HepG2 (cell line): ENCODE measurements around the gene HIVEP2. TPM values are rescaled to one million over a fixed set of nuclear protein-coding genes. Genes with fewer than 3 reads are reported as not detected.

ENCODE experiments used
- ATAC-seq: fragments of 200-7000 bp; cut with Tn5 transposase; 3 replicates; pipeline ENCODE4 v1.9.1; 2020; ENCODE audit warnings: mild to moderate bottlenecking, moderate library complexity
- BruUV-seq: library from RNA; stranded (reverse); fragments of 400-500 nt; replicated peaks from 2 replicates; lab custom pipeline; 2021; lab: Mats Ljungman, UMichigan
- CTCF ChIA-PET: fragments of 300-600 bp; formaldehyde crosslinking; extraction: SDS; loops from one replicate; lab custom pipeline; 2021; ENCODE audit warnings: low total read pairs, inconsistent platforms, low intra/inter-chr PET ratio; lab: Yijun Ruan, JAX
- POLR2A ChIA-PET: fragments of 350-600 bp; sonication (Branson Sonifier 250); formaldehyde crosslinking; loops from one replicate; lab custom pipeline; 2020; ENCODE audit warnings: antibody characterized with exemption, inconsistent platforms; lab: Yijun Ruan, JAX
- DNase-seq: peaks from one replicate; pipeline ENCODE4 v3.0.0-alpha.2; 2015; ENCODE audit warnings: low spot score
- FAIRE-seq: peaks from 3 replicates; lab custom pipeline; 2011; peaks lifted over from hg19 to GRCh38; lab: Jason Lieb, UNC
- H2AFZ ChIP-seq: one replicate; pipeline ENCODE4 v1.6.1; 2011; ENCODE audit warnings: low read length, inconsistent platforms
- H3K27ac ChIP-seq: fragments of 300-600 bp; 3 replicates; pipeline ENCODE4 v1.8.0; 2011; ENCODE audit warnings: mixed run types, mild to moderate bottlenecking, mixed read lengths, low read length, inconsistent platforms; ENCODE audit not compliant: insufficient read depth; ENCODE audit errors: extremely low read length
- H3K27me3 ChIP-seq, 2 experiments: fragments of 200-600 bp in 1 of 2; 2 replicates in 1 of 2; 3 replicates in 1 of 2; pipeline versions ENCODE4 v1.6.0 to v1.8.0; 2011; ENCODE audit warnings: low read length in 2 of 2, mild to moderate bottlenecking in 2 of 2, moderate library complexity in 2 of 2, inconsistent platforms in 1 of 2; ENCODE audit not compliant: insufficient read depth in 2 of 2, control insufficient read depth in 1 of 2
- H3K36me3 ChIP-seq, 2 experiments: fragments of 200-600 bp in 1 of 2; replicated peaks in 1 of 2; 2 replicates in 1 of 2; 3 replicates in 1 of 2; pipeline versions ENCODE4 v1.5.1 to v1.8.0; 2011; ENCODE audit warnings: low read length in 2 of 2, inconsistent platforms in 1 of 2; ENCODE audit not compliant: insufficient read depth in 2 of 2, control insufficient read depth in 1 of 2
- H3K4me1 ChIP-seq: 2 replicates; pipeline ENCODE4 v1.5.1; 2012; ENCODE audit warnings: low read length, inconsistent platforms; ENCODE audit not compliant: insufficient read depth
- H3K4me2 ChIP-seq: 2 replicates; pipeline ENCODE4 v1.6.0; 2011; ENCODE audit warnings: low read depth, low read length, inconsistent platforms
- H3K4me3 ChIP-seq, 3 experiments: fragments of 200-600 bp in 1 of 3; sonication (generic), shearing (Covaris generic) in 1 of 3; replicated peaks in 1 of 3; 2 replicates each; pipeline ENCODE4 v1.5.1; 2011 to 2016; ENCODE audit warnings: low read length in 3 of 3, inconsistent platforms in 2 of 3, low read depth in 2 of 3, mild to moderate bottlenecking in 2 of 3, control low read depth in 1 of 3, mixed read lengths in 1 of 3; ENCODE audit not compliant: insufficient read depth in 1 of 3
- H3K79me2 ChIP-seq: one replicate; pipeline ENCODE4 v1.6.1; 2011; ENCODE audit warnings: low read length, inconsistent platforms; ENCODE audit not compliant: insufficient read depth
- H3K9ac ChIP-seq: 2 replicates; pipeline ENCODE4 v1.6.0; 2011; ENCODE audit warnings: mild to moderate bottlenecking, low read depth, low read length, inconsistent platforms; ENCODE audit not compliant: insufficient read depth
- H3K9me3 ChIP-seq: 2 replicates; pipeline ENCODE4 v1.5.1; 2012; ENCODE audit warnings: mild to moderate bottlenecking, low read length
- H4K20me1 ChIP-seq: 2 replicates; pipeline ENCODE4 v1.6.0; 2011; ENCODE audit warnings: inconsistent platforms, mild to moderate bottlenecking, low read length, moderate library complexity; ENCODE audit not compliant: insufficient read depth
- ARHGAP35 ChIP-seq: sonication (generic); formaldehyde crosslinking; IDR thresholded peaks from 2 replicates; pipeline ENCODE4 v1.9.0; 2022; ENCODE audit warnings: mild to moderate bottlenecking, inconsistent platforms, moderate library complexity, missing genetic modification reagents, borderline replicate concordance
- NFYC ChIP-seq: IDR thresholded peaks from 2 replicates; pipeline ENCODE4 v1.6.1; 2016; ENCODE audit warnings: missing genetic modification reagents, missing compliant biosample characterization
- PTBP1 ChIP-seq: fragments of 200-400 bp; formaldehyde crosslinking; IDR thresholded peaks from 2 replicates; pipeline ENCODE4 v1.6.1; 2018; ENCODE audit warnings: low read length, low read depth; ENCODE audit not compliant: poor library complexity, severe bottlenecking
- SALL1 ChIP-seq: sonication (generic); formaldehyde crosslinking; IDR thresholded peaks from 2 replicates; pipeline ENCODE4 v1.8.0; 2022; ENCODE audit warnings: mild to moderate bottlenecking, missing genetic modification reagents
- TCF12 ChIP-seq, 2 experiments: fragments of 450-650 bp in 1 of 2; sonication (generic) in 1 of 2; formaldehyde crosslinking in 1 of 2; IDR thresholded peaks; 2 replicates each; pipeline versions ENCODE4 v1.6.1 to v1.8.0; 2017 to 2022; ENCODE audit warnings: antibody characterized with exemption in 1 of 2, mild to moderate bottlenecking in 1 of 2, missing genetic modification reagents in 1 of 2, moderate library complexity in 1 of 2
- ZNF101 ChIP-seq: sonication (generic); formaldehyde crosslinking; IDR thresholded peaks from 2 replicates; pipeline ENCODE4 v1.4.0; 2020; ENCODE audit warnings: mild to moderate bottlenecking, low read depth, missing genetic modification reagents, borderline replicate concordance
- ZNF260 ChIP-seq: sonication (generic); formaldehyde crosslinking; IDR thresholded peaks from 2 replicates; pipeline ENCODE4 v1.4.0; 2020; ENCODE audit warnings: missing genetic modification reagents, low read depth, mild to moderate bottlenecking, borderline replicate concordance
- ZNF292 ChIP-seq: sonication (generic); formaldehyde crosslinking; IDR thresholded peaks from 2 replicates; pipeline ENCODE4 v1.8.1; 2022; ENCODE audit warnings: mild to moderate bottlenecking, low read depth, missing genetic modification reagents, borderline replicate concordance
- WGBS: methylation state at CpG from one replicate; pipeline ENCODE4 v1.1.6; 2017; ENCODE audit warnings: low lambda C conversion rate; 5-methylcytosine and 5-hydroxymethylcytosine counted together
- in situ Hi-C: cut with HindIII; loops from 2 replicates; pipeline ENCODE4 v1.10.0; 2017; ENCODE audit warnings: low pct_unique_long_range_greater_than_20kb; ENCODE audit not compliant: extremely low pct_ligation_motif_present
- intact Hi-C: fragments of 100-400 bp; cut with micrococcal nuclease; formaldehyde crosslinking; loops from one replicate; pipeline ENCODE4 v1.10.0; 2022; ENCODE audit not compliant: unreplicated experiment
- polyA plus RNA-seq, 8 experiments: library from polyadenylated mRNA; depleted of rRNA in 3 of 8; stranded (reverse) in 7 of 8; unstranded in 1 of 8; fragments of >200 nt; fragmentation: Illumina TruSeq in 4 of 8; extraction: Trizol in 4 of 8; gene quantifications; 2 replicates each; pipeline versions ENCODE4 v1.2.1 to v1.2.3, GENCODE V29; 2011 to 2016; ENCODE audit warnings: low read depth in 4 of 8, missing spikeins in 1 of 8, mixed read lengths in 1 of 8; ENCODE audit not compliant: insufficient read depth in 1 of 8
- total RNA-seq, 5 experiments: library from RNA; depleted of rRNA; stranded (reverse); fragments of >200 nt; fragmentation: Illumina TruSeq; extraction: Trizol; gene quantifications; 2 replicates each; pipeline ENCODE4 v1.2.3, GENCODE V29; 2016; ENCODE audit warnings: low read depth in 1 of 5
- TF ChIP-seq, protein P1 (sequence below): IDR thresholded peaks from 2 replicates; pipeline ENCODE4 v1.6.1; 2016; ENCODE audit warnings: mild to moderate bottlenecking

HIVEP2 gene
- total and polyA plus RNA-seq, 2 of the 13 experiments (the other 11 are each of a cell fraction or from before 2014, with no cell fraction given): 3.4 to 12.9 TPM

- in situ Hi-C loops (no loop called here), intact Hi-C loops (no loop called here)
- CTCF ChIA-PET: no interaction called here
Observed at GRCh38 chr6:142764311-142764710, 180.7 kb downstream of the HIVEP2 start.

DNA sequence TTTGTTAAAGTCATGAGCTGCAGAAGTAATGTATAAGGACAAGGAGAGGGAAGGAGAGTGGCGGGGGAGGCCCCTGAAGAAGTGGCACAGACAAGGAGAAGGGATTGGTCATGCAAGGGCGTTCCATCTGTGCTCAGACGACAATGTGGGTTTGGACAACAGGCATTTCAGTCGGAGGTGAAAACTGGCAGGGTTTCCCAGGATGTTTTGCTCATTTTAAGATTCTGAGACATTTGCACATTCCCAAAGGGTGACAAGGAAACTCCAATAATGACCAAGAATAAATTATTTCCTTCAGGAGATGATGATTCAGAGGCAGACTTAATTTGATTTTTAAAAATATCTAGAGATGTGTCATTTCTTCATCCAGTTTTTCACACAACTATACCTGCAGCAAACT lies 181.8 kb downstream of the HIVEP2 start:
- H3K27ac ChIP-seq: no peak overlapping the region
- H3K79me2 ChIP-seq: no peaks in the 10 kb centered on the region
- FAIRE-seq: no peak
- H3K9ac ChIP-seq: no peak overlapping the region
- no peaks in the 10 kb centered on the region for H3K4me1 ChIP-seq
- ChIA-PET POLR2A (no interaction called here), CTCF (no interaction called here)
- H4K20me1 ChIP-seq: no peaks in the 10 kb centered on the region
- WGBS: 96% methylated on average over 4 of the region's 4 CpGs
- H2AFZ ChIP-seq: no peak overlapping the region
- in situ Hi-C loops: no loop called here
- H3K36me3 ChIP-seq: peaks cover 9 to 21% of the 10 kb centered on the region in 2 experiments
- H3K9me3 ChIP-seq: no peaks in the 10 kb centered on the region
- H3K4me2 ChIP-seq: no peak overlapping the region
- no peak overlapping the region for H3K4me3 ChIP-seq
- no peaks in the 10 kb centered on the region for H3K27me3 ChIP-seq
- TF ChIP-seq ZNF101: no peak
- no peak for DNase-seq
- ATAC-seq: no peak
- no TSS peak for BruUV-seq
- intact Hi-C loops: no loop called here

More at GRCh38 chr6:142764311-142764710, 180.7 kb downstream of the HIVEP2 start:
- no peaks in the 10 kb centered on the region for H4K20me1 ChIP-seq
- no peak overlapping the region for H2AFZ ChIP-seq
- H3K27me3 ChIP-seq: no peaks in the 10 kb centered on the region
- no peak overlapping the region for H3K4me3 ChIP-seq
- H3K4me2 ChIP-seq: no peak overlapping the region
- H3K27ac ChIP-seq: no peak overlapping the region
- no peaks in the 10 kb centered on the region for H3K79me2 ChIP-seq
- no peak for ATAC-seq
- H3K4me1 ChIP-seq: no peaks in the 10 kb centered on the region
- FAIRE-seq: no peak
- no peak for TF ChIP-seq ZNF292 (CRISPR knock-in tag)
- TF ChIP-seq ARHGAP35 (CRISPR knock-in tag): no peak
- TF ChIP-seq TCF12 (IDR thresholded peaks at IDR 0.05): no peak
- TF ChIP-seq TCF12 (CRISPR knock-in tag; IDR thresholded peaks at IDR 0.05): no peak
- TF ChIP-seq, protein P1, sequence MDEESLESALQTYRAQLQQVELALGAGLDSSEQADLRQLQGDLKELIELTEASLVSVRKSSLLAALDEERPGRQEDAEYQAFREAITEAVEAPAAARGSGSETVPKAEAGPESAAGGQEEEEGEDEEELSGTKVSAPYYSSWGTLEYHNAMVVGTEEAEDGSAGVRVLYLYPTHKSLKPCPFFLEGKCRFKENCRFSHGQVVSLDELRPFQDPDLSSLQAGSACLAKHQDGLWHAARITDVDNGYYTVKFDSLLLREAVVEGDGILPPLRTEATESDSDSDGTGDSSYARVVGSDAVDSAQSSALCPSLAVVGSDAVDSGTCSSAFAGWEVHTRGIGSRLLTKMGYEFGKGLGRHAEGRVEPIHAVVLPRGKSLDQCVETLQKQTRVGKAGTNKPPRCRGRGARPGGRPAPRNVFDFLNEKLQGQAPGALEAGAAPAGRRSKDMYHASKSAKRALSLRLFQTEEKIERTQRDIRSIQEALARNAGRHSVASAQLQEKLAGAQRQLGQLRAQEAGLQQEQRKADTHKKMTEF (CRISPR knock-in tag): no peak
- TF ChIP-seq PTBP1: no peak
- TF ChIP-seq ZNF260 (CRISPR knock-in tag): no peak
- no peak for TF ChIP-seq NFYC
- TF ChIP-seq SALL1 (CRISPR knock-in tag): no peak
- TF ChIP-seq, all 625 proteins: peak for 0
- no peaks in the 10 kb centered on the region for H3K9me3 ChIP-seq
- no TSS peak for BruUV-seq
- POLR2A ChIA-PET: no interaction called here
- peaks cover 9 to 21% of the 10 kb centered on the region in 2 experiments for H3K36me3 ChIP-seq
- no peak overlapping the region for H3K9ac ChIP-seq
- DNase-seq: no peak
- 94% methylated on average over 1 of the region's 1 CpG for WGBS
